SK-N-SH treated with all-trans-retinoic acid at 6 μM for 48 hours (cell line): Measurements from ENCODE around the gene SIN3B.

Experiments used
- ATAC-seq: fragments of 200-7000 bp; cut with Tn5 transposase; 3 replicates; pipeline ENCODE4 v1.9.1; 2020; ENCODE audit warnings: mild to moderate bottlenecking, moderate library complexity
- ARNTL ChIP-seq: fragments of 450-650 bp; formaldehyde crosslinking; IDR thresholded peaks from 2 replicates; pipeline ENCODE4 v1.5.0; 2020; ENCODE audit warnings: low read depth, mild to moderate bottlenecking, moderate library complexity, borderline replicate concordance
- CSDC2 ChIP-seq: fragments of 250-450 bp; sonication (Bioruptor Pico); IDR thresholded peaks from 2 replicates; pipeline ENCODE4 v1.5.0; 2020; ENCODE audit warnings: mild to moderate bottlenecking, moderate library complexity
- ESRRG ChIP-seq: fragments of 250-450 bp; sonication (Bioruptor Pico); IDR thresholded peaks from 2 replicates; pipeline ENCODE4 v1.6.1; 2021; ENCODE audit warnings: mild to moderate bottlenecking
- GLIS3 ChIP-seq: fragments of 250-450 bp; sonication (Bioruptor Pico); IDR thresholded peaks from 2 replicates; pipeline ENCODE4 v1.5.0; 2020; ENCODE audit warnings: mild to moderate bottlenecking, moderate library complexity
- ISL1 ChIP-seq: fragments of 250-450 bp; sonication (Bioruptor Pico); IDR thresholded peaks from 2 replicates; pipeline ENCODE4 v2.1.2; 2022; ENCODE audit warnings: mild to moderate bottlenecking, moderate library complexity
- OSR1 ChIP-seq: fragments of 250-450 bp; sonication (Bioruptor Pico); IDR thresholded peaks from 2 replicates; pipeline ENCODE4 v1.8.0; 2022; ENCODE audit warnings: moderate library complexity, mild to moderate bottlenecking, inconsistent platforms
- PPARA ChIP-seq: fragments of 250-450 bp; sonication (Bioruptor Pico); IDR thresholded peaks from 2 replicates; pipeline ENCODE4 v1.5.0; 2020; ENCODE audit warnings: mild to moderate bottlenecking, borderline replicate concordance
- RARB ChIP-seq: fragments of 250-450 bp; sonication (Bioruptor Pico); IDR thresholded peaks from 2 replicates; pipeline ENCODE4 v1.8.0; 2021; ENCODE audit warnings: mild to moderate bottlenecking, moderate library complexity
- SNAI2 ChIP-seq: fragments of 250-450 bp; sonication (Bioruptor Pico); IDR thresholded peaks from 2 replicates; pipeline ENCODE4 v1.5.0; 2020; ENCODE audit warnings: mild to moderate bottlenecking, moderate library complexity
- TCF4 ChIP-seq: fragments of 250-450 bp; sonication (Bioruptor Pico); IDR thresholded peaks from 2 replicates; pipeline ENCODE4 v1.8.0; 2021; ENCODE audit warnings: mild to moderate bottlenecking, moderate library complexity, borderline replicate concordance
- TOX ChIP-seq: fragments of 250-450 bp; sonication (Bioruptor Pico); IDR thresholded peaks from 2 replicates; pipeline ENCODE4 v1.8.0; 2021; ENCODE audit warnings: mild to moderate bottlenecking, moderate library complexity, borderline replicate concordance
- ZC3H10 ChIP-seq: fragments of 250-450 bp; sonication (Bioruptor Pico); IDR thresholded peaks from 2 replicates; pipeline ENCODE4 v1.5.1; 2021; ENCODE audit warnings: mild to moderate bottlenecking, moderate library complexity
- ZFP3 ChIP-seq: fragments of 250-450 bp; sonication (Bioruptor Pico); IDR thresholded peaks from 2 replicates; pipeline ENCODE4 v1.5.0; 2020; ENCODE audit warnings: mild to moderate bottlenecking, moderate library complexity
- ZNF565 ChIP-seq: fragments of 450-650 bp; formaldehyde crosslinking; conservative IDR thresholded peaks from 2 replicates; pipeline ENCODE4 v1.5.0; 2020; ENCODE audit warnings: low read depth, mild to moderate bottlenecking, moderate library complexity
- ZNF8 ChIP-seq: fragments of 450-650 bp; formaldehyde crosslinking; IDR thresholded peaks from 2 replicates; pipeline ENCODE4 v1.5.0; 2020; ENCODE audit warnings: mild to moderate bottlenecking, moderate library complexity
- TF ChIP-seq, protein P1 (sequence below): fragments of 250-450 bp; sonication (Bioruptor Pico); IDR thresholded peaks from 2 replicates; pipeline ENCODE4 v1.5.0; 2020; ENCODE audit warnings: mild to moderate bottlenecking, moderate library complexity
- TF ChIP-seq, protein P2 (sequence below): fragments of 250-450 bp; sonication (Bioruptor Pico); IDR thresholded peaks from 2 replicates; pipeline ENCODE4 v1.8.0; 2020; ENCODE audit warnings: mild to moderate bottlenecking, moderate library complexity, borderline replicate concordance
- TF ChIP-seq, protein P3 (sequence below): fragments of 250-450 bp; sonication (Bioruptor Pico); IDR thresholded peaks from 2 replicates; pipeline ENCODE4 v1.8.0; 2021; ENCODE audit warnings: low read depth, mild to moderate bottlenecking, moderate library complexity, borderline replicate concordance
- TF ChIP-seq, protein P4 (sequence below): fragments of 250-450 bp; sonication (Bioruptor Pico); IDR thresholded peaks from 2 replicates; pipeline ENCODE4 v1.5.1; 2021; ENCODE audit warnings: mild to moderate bottlenecking, moderate library complexity

The SIN3B gene

DNA sequence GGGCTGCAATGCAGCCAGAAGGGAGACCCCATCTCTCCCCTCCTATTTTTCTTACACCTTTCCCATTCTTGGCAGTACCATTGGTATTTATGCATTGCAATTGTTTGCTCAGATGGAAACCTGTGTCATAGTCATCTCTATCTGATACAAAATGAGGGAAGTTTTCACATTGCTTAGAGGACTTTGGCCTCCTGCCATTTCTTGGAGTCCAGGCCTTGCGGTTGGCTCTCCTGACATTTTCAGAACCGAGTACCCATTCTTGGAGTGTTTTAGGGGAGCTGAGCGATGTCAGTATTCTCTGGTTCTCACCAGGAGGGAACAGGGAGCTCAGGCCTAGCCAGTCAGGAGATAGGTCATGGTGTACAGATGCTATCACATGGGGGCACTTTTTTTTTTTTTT is 1.5 kb downstream of the SIN3B start:
- no peak for ATAC-seq
- TF ChIP-seq GLIS3 (no peak), ZNF8 (no peak), TCF4 (CRISPR knock-in tag) (no peak), TOX (CRISPR knock-in tag) (no peak), ZNF565 (no peak), PPARA (CRISPR knock-in tag) (no peak), RARB (no peak), SNAI2 (CRISPR knock-in tag) (no peak), ZFP3 (CRISPR knock-in tag) (no peak), OSR1 (CRISPR knock-in tag) (no peak), ARNTL (CRISPR knock-in tag) (no peak), CSDC2 (CRISPR knock-in tag) (no peak), ESRRG (CRISPR knock-in tag) (no peak), ZC3H10 (CRISPR knock-in tag) (no peak)
- TF ChIP-seq, protein P1, sequence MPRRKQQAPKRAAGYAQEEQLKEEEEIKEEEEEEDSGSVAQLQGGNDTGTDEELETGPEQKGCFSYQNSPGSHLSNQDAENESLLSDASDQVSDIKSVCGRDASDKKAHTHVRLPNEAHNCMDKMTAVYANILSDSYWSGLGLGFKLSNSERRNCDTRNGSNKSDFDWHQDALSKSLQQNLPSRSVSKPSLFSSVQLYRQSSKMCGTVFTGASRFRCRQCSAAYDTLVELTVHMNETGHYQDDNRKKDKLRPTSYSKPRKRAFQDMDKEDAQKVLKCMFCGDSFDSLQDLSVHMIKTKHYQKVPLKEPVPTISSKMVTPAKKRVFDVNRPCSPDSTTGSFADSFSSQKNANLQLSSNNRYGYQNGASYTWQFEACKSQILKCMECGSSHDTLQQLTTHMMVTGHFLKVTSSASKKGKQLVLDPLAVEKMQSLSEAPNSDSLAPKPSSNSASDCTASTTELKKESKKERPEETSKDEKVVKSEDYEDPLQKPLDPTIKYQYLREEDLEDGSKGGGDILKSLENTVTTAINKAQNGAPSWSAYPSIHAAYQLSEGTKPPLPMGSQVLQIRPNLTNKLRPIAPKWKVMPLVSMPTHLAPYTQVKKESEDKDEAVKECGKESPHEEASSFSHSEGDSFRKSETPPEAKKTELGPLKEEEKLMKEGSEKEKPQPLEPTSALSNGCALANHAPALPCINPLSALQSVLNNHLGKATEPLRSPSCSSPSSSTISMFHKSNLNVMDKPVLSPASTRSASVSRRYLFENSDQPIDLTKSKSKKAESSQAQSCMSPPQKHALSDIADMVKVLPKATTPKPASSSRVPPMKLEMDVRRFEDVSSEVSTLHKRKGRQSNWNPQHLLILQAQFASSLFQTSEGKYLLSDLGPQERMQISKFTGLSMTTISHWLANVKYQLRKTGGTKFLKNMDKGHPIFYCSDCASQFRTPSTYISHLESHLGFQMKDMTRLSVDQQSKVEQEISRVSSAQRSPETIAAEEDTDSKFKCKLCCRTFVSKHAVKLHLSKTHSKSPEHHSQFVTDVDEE: no peak
- TF ChIP-seq, protein P2, sequence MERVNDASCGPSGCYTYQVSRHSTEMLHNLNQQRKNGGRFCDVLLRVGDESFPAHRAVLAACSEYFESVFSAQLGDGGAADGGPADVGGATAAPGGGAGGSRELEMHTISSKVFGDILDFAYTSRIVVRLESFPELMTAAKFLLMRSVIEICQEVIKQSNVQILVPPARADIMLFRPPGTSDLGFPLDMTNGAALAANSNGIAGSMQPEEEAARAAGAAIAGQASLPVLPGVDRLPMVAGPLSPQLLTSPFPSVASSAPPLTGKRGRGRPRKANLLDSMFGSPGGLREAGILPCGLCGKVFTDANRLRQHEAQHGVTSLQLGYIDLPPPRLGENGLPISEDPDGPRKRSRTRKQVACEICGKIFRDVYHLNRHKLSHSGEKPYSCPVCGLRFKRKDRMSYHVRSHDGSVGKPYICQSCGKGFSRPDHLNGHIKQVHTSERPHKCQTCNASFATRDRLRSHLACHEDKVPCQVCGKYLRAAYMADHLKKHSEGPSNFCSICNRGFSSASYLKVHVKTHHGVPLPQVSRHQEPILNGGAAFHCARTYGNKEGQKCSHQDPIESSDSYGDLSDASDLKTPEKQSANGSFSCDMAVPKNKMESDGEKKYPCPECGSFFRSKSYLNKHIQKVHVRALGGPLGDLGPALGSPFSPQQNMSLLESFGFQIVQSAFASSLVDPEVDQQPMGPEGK: no peak
- TF ChIP-seq, protein P3, sequence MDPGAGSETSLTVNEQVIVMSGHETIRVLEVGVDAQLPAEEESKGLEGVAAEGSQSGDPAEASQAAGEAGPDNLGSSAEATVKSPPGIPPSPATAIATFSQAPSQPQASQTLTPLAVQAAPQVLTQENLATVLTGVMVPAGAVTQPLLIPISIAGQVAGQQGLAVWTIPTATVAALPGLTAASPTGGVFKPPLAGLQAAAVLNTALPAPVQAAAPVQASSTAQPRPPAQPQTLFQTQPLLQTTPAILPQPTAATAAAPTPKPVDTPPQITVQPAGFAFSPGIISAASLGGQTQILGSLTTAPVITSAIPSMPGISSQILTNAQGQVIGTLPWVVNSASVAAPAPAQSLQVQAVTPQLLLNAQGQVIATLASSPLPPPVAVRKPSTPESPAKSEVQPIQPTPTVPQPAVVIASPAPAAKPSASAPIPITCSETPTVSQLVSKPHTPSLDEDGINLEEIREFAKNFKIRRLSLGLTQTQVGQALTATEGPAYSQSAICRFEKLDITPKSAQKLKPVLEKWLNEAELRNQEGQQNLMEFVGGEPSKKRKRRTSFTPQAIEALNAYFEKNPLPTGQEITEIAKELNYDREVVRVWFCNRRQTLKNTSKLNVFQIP (CRISPR knock-in tag): no peak

DNA sequence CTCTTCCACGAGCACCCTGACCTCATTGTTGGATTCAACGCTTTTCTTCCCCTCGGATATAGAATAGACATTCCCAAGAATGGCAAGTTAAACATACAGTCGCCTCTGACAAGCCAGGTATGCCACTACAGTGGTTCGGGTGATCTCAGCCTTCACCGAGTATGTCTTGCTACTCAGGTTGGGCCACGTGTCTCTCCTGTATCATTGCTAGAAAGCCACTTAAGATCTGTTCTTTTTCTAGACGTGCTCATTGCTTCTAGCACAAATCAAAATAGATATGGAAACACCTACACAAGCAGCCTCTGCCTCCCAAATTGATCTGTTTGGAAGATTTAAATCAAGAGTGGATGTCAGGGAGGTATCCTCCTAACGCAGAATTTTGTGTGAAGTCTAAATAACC is 2.3 kb downstream of the SIN3B start:
- no peak for ATAC-seq
- TF ChIP-seq ZNF565 (no peak), GLIS3 (no peak)
- TF ChIP-seq, all 23 proteins: peak for 0

DNA sequence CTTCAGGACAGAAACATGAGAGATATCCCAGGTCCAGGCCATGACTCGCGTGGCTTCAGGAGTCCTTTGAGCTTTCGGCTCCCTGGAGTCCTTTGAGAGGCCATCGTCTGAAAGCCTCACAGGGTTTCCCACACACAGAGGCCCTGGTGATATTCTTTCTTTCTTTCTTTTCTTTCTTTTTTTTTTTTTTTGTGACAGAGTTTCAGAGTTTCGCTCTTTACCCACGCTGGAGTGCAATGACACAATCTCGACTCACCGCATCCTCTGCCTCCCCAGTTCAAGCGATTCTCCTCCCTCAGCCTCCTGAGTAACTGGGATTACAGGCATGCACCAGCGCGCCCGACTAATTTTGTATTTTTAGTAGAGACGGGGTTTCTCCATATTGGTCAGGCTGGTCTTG is 5.5 kb downstream of the SIN3B start:
- no peak for TF ChIP-seq ESRRG (CRISPR knock-in tag)
- TF ChIP-seq TOX (CRISPR knock-in tag): no peak
- TF ChIP-seq ISL1: no peak
- no peak for TF ChIP-seq SNAI2 (CRISPR knock-in tag)
- no peak for TF ChIP-seq TCF4 (CRISPR knock-in tag)
- TF ChIP-seq PPARA (CRISPR knock-in tag): no peak
- TF ChIP-seq, protein P3 (CRISPR knock-in tag): no peak
- no peak for TF ChIP-seq ARNTL (CRISPR knock-in tag)
- TF ChIP-seq, protein P4, sequence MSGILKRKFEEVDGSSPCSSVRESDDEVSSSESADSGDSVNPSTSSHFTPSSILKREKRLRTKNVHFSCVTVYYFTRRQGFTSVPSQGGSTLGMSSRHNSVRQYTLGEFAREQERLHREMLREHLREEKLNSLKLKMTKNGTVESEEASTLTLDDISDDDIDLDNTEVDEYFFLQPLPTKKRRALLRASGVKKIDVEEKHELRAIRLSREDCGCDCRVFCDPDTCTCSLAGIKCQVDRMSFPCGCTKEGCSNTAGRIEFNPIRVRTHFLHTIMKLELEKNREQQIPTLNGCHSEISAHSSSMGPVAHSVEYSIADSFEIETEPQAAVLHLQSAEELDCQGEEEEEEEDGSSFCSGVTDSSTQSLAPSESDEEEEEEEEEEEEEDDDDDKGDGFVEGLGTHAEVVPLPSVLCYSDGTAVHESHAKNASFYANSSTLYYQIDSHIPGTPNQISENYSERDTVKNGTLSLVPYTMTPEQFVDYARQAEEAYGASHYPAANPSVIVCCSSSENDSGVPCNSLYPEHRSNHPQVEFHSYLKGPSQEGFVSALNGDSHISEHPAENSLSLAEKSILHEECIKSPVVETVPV (CRISPR knock-in tag): no peak
- no peak for ATAC-seq
